Left cardiac atrium (tissue), 4 donors: ENCODE results near the gene COL19A1. TPM values are rescaled to one million over a fixed set of nuclear protein-coding genes. Genes with fewer than 3 reads are reported as not detected.
A peak's percentile ranks its signal among the peaks of the same experiment; 100 is the strongest.
"Not testable (repeated sequence)": the region's sequence is repeated elsewhere in the genome, so short reads cannot be mapped to it uniquely, and the experiment has no call there.

Experiments used
- ATAC-seq, 2 donors: fragments of 200-7000 bp; cut with Tn5 transposase; one replicate each; pipeline ENCODE4 v1.9.1; 2020; ENCODE audit warnings: mild to moderate bottlenecking in 2 of 2, moderate library complexity in 2 of 2
- DNase-seq: peaks from one replicate; pipeline ENCODE4 v3.0.0-alpha.2; 2020
- intact Hi-C, 2 donors: fragments of 100-400 bp; cut with DNase I; formaldehyde crosslinking; loops; one replicate each; pipeline versions ENCODE4 v1.14.1 to v1.15.1; 2022 to 2023
- long read RNA-seq: library from polyadenylated mRNA; unstranded; transcript quantifications from one replicate; pipeline ENCODE4 v2.0.0, GENCODE V29; 2021
- total RNA-seq, 2 donors: library from RNA; stranded (reverse); fragmentation: NEBNext Ultra II Directional; extraction: Animal tissue kit (Norgen Biotek cat#: 25700); gene quantifications; one replicate each; pipeline ENCODE4 v1.2.1, GENCODE V29; 2021
- donor health status: DM: no; HTN: yes; CAD: no.
- donor health status: DM: no; HTN: yes; CAD: no; lungs with severe emphysema.
- donor health status: DM: yes; HTN: yes; CAD: no.
- donor health status: Dilated cardiomyopathy.

The COL19A1 gene
- 1 to 10 TPM; 1.9 to 2.5 TPM for total RNA-seq
- long read RNA-seq, partial matches to known transcripts = 0 of 3 reads
- long read RNA-seq, other reads (novel, unspliced or antisense) = 3 of 3 reads

GRCh38 chr6:69866351-69866769 lies at the start of gene COL19A1:
Gene COL19A1 (plus strand): TSS chr6:69866556. CDS start chr6:69879568, 13,012 bp downstream.
- DNase-seq = no peak
- intact Hi-C loops = loop anchor here in 1 of 2 donors (10.0 kb wide), 1 partner anchor 118 kb away; no protein-coding TSS in a partner anchor
- ATAC-seq = peak; percentile 62 to 80

- intact Hi-C loops = no loop called here
- no peak for ATAC-seq
Observed at GRCh38 chr6:69816569-69816968, 49.8 kb upstream of the COL19A1 start.

GRCh38 chr6:69817358-69817757 lies 49.0 kb upstream of the COL19A1 start:
- DNase-seq (no peak), ATAC-seq (no peak)
- intact Hi-C loops = no loop called here

More at GRCh38 chr6:69816569-69816968, 49.8 kb upstream of the COL19A1 start:
- no peak for DNase-seq

GRCh38 chr6:69818223-69818930 lies 48.0 kb upstream of the COL19A1 start:
- intact Hi-C loops = no loop called here
- DNase-seq = no peak
- no peak for ATAC-seq

DNA sequence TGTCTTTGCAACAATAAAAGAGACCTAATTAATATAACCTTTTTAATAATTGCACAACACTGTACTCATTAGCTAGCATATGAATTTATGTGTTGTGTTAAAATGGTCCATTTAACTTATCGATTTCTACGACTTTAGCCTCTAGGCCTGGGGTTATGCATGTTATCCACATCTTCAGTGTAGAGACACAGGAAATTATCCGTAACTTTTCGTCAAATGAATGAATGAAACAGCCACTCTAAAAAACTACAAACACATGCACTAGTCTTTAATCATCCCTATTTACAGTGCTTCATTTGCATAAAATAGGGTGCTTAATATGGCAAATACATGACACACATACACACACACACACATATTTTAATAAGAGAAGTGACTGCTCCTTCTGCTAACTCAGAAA lies 47.2 kb upstream of the COL19A1 start:
- DNase-seq (no peak), ATAC-seq (no peak)

GRCh38 chr6:69820018-69820417 lies 46.3 kb upstream of the COL19A1 start:
- intact Hi-C loops = no loop called here
- DNase-seq = no peak
- ATAC-seq = no peak

More for the DNA sequence above, 47.2 kb upstream of the COL19A1 start:
- intact Hi-C loops = no loop called here

DNA sequence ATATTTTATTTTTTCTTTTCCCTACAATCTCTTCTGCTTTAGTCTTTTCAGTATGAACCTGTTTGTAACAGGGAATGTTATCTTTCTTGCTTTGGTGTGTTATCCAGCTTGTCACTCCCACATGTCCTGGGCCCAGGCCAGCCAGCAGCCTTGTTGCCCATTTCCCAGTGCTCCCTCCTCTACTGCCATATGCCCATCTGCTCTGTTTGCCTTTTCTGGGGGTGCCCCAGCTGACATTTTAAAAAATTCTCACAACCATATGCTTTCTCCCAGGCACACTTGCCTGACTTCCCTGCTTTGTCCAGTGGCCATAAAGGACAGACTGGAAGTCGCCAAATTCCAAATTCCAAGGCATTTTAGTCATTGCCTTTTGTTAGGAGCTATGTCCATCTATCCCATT lies 45.9 kb upstream of the COL19A1 start:
- DNase-seq (no peak), ATAC-seq (no peak)
- intact Hi-C loops = no loop called here

DNA sequence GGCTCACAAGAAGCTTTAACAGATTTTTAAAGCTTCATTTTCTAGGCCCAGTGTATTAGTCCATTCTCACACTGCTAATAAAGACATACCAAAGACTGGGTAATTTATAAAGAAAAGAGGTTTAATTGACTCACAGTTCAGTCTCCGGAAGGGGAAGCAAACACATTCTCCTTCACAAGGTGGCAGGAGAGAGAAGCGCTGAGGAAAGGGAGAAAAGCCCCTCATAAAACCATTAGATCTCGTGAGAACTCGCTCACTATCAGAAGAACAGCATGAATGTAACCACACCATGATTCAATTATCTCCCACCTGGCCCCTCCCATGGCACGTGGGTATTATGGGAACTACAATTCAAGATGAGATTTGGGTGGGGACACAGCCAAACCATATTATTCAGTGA lies 42.0 kb upstream of the COL19A1 start:
- ATAC-seq, DNase-seq, intact Hi-C loops: not testable (repeated sequence)

GRCh38 chr6:69825904-69826303 lies 40.5 kb upstream of the COL19A1 start:
- DNase-seq (no peak), ATAC-seq (peak in 1 of 2 donors; percentile 34)
- intact Hi-C loops = no loop called here

DNA sequence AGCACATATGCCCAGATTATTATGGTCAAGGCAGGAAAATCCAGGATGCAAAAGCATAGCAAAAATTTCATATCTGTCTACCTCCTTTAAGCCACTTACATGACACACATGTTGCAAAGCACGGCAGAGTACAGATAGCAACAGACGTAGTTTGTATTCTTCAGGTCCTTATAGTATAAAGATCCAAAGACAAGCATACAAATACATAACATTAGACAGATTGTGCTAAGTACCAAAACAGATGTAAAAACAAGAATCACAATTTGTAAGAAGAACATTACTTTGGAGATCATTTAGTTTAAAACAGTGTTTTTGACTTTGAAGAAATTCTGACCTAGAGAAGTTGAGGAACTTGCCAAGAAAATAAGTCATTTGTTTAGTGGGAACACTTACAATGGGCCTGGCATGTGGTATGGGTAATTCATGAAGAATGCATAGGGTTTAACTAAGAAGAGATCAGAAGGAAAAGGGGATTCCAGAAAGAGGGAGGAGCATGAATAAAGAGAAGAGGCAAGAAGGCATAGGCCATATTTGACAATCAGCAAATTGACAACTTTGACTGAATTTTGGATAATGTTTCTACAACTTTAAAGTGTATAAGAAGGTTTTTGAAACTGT lies 39.0 kb upstream of the COL19A1 start:
- intact Hi-C loops = no loop called here
- DNase-seq (no peak), ATAC-seq (no peak)

GRCh38 chr6:69832558-69832957 lies 33.8 kb upstream of the COL19A1 start:
- DNase-seq = no peak
- ATAC-seq = no peak
- intact Hi-C loops = no loop called here

- DNase-seq = no peak
- peak in 1 of 2 donors; percentile 58 for ATAC-seq
- intact Hi-C loops = loop anchor here (5.0 kb wide), 1 partner anchor 272 kb away; no protein-coding TSS in a partner anchor
Observed at GRCh38 chr6:69835414-69836179, 30.8 kb upstream of the COL19A1 start.

GRCh38 chr6:69841862-69842261 lies 24.5 kb upstream of the COL19A1 start:
- DNase-seq (no peak), ATAC-seq (no peak)
- intact Hi-C loops = no loop called here

- ATAC-seq = no peak
- intact Hi-C loops = no loop called here
- DNase-seq = no peak
Observed at GRCh38 chr6:69843189-69843588, 23.2 kb upstream of the COL19A1 start.

DNA sequence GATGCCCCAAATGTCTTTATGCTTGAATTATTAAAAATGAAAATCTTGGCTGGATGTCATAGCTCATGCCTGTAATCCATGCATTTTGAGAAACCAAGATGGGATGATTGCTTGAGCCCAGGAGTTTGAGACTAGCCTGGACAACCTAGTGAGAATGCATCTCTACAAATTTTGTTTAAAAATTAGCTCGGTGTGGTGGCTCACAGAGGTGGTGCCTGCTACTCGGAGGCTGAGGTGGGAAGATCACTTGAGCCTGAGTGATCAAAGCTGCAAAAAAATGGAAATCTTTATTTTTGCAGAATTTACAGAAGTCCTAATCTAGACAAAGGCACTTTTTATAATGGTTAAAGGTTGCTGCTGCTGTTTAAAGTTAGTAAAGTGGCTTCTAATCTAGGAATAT lies 20.0 kb upstream of the COL19A1 start:
- no peak for DNase-seq
- intact Hi-C loops = no loop called here
- ATAC-seq = no peak

GRCh38 chr6:69846770-69847491 lies 19.4 kb upstream of the COL19A1 start:
- no peak for ATAC-seq

DNA sequence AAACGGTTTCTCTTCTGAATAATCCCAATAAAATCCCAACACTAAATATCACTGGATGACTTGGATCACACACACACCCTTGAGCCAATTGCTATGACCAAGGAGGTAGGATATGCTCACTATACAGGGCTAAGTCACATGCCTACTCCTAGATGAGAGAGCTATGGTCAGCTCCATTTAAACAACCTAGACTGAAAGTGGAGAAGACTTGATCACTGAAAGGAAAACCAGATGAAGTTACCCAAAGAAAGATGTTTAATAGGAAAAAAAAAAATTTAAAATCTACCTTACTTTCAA lies 18.9 kb upstream of the COL19A1 start:
- ATAC-seq = no peak

More at GRCh38 chr6:69846770-69847491, 19.4 kb upstream of the COL19A1 start:
- no peak for DNase-seq
- intact Hi-C loops = no loop called here

DNA sequence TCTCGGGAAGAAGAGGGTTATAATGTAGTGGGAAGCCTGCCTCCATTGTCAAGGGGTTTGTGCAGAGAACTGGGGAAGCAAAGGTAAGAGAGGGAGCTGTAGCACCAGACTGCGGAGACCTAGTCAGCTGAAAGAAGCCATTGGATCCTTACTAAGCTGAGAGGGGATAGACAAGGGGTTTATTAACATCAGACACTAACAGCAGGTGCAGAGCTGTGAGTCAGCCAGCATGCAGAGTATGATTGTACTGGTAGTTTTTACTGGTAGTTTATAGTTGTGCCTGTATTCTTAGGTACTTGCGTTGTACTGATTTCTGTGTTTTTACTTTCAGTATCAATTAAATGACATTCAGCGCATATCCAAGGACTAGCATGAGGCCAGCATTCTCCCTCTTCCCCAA lies 17.8 kb upstream of the COL19A1 start:
- ATAC-seq (no peak), DNase-seq (no peak)
- intact Hi-C loops = no loop called here

More for the DNA sequence above, 18.9 kb upstream of the COL19A1 start:
- no peak for DNase-seq
- intact Hi-C loops = no loop called here

GRCh38 chr6:69852706-69853105 lies 13.7 kb upstream of the COL19A1 start:
- no peak for DNase-seq
- intact Hi-C loops = no loop called here
- ATAC-seq = no peak
